HG02642 (cell line): ENCODE measurements around the gene ZNHIT6.

ENCODE experiments used
- ATAC-seq: cut with Tn5 transposase; IDR thresholded peaks from one replicate; pipeline ENCODE4 v1.9.1; 2021; ENCODE audit warnings: mild to moderate bottlenecking; ENCODE audit not compliant: unreplicated experiment, poor library complexity

Gene ZNHIT6

GRCh38 chr1:85624361-85624760 is 83.9 kb downstream of the ZNHIT6 start:
- ATAC-seq = no peak

GRCh38 chr1:85623061-85623471 is 85.2 kb downstream of the ZNHIT6 start:
- ATAC-seq = no peak

GRCh38 chr1:85621430-85621829 is 86.8 kb downstream of the ZNHIT6 start:
- ATAC-seq = no peak

- ATAC-seq = peak; percentile 46
Observed at GRCh38 chr1:85617633-85618100, 90.6 kb downstream of the ZNHIT6 start.

- ATAC-seq = no peak
Observed at GRCh38 chr1:85616736-85617135, 91.5 kb downstream of the ZNHIT6 start.

- ATAC-seq = no peak
Observed at GRCh38 chr1:85616364-85616705, 91.9 kb downstream of the ZNHIT6 start.

- ATAC-seq = no peak
Observed at GRCh38 chr1:85615586-85616363, 92.5 kb downstream of the ZNHIT6 start.

GRCh38 chr1:85612704-85613361 is 95.4 kb downstream of the ZNHIT6 start:
- no peak for ATAC-seq

GRCh38 chr1:85611856-85612255 is 96.4 kb downstream of the ZNHIT6 start:
- ATAC-seq = no peak

GRCh38 chr1:85611425-85611824 is 96.8 kb downstream of the ZNHIT6 start:
- no peak for ATAC-seq

GRCh38 chr1:85609976-85610375 is 98.3 kb downstream of the ZNHIT6 start:
- no peak for ATAC-seq

- ATAC-seq = no peak
Observed at GRCh38 chr1:85608851-85609250, 99.4 kb downstream of the ZNHIT6 start.

GRCh38 chr1:85607921-85608265 is 100.3 kb downstream of the ZNHIT6 start:
- no peak for ATAC-seq

- ATAC-seq = no peak
Observed at GRCh38 chr1:85607126-85607920, 100.9 kb downstream of the ZNHIT6 start.

- no peak for ATAC-seq
Observed at GRCh38 chr1:85606414-85606800, 101.8 kb downstream of the ZNHIT6 start.

- ATAC-seq = no peak
Observed at GRCh38 chr1:85605484-85606413, 102.5 kb downstream of the ZNHIT6 start.

GRCh38 chr1:85604298-85604997 is 103.8 kb downstream of the ZNHIT6 start:
- no peak for ATAC-seq

GRCh38 chr1:85603086-85603880 is 105.0 kb downstream of the ZNHIT6 start:
- ATAC-seq = no peak

- ATAC-seq = no peak
Observed at GRCh38 chr1:85602571-85602970, 105.7 kb downstream of the ZNHIT6 start.
